GM19351 (cell line): ENCODE results near the gene RPA1.

Experiments
- ATAC-seq: cut with Tn5 transposase; IDR thresholded peaks from one replicate; pipeline ENCODE4 v1.9.1; 2021; ENCODE audit warnings: mild to moderate bottlenecking, moderate library complexity; ENCODE audit not compliant: unreplicated experiment

The RPA1 gene

GRCh38 chr17:1939981-1940809 is 110.4 kb downstream of the RPA1 start:
- no peak for ATAC-seq

DNA sequence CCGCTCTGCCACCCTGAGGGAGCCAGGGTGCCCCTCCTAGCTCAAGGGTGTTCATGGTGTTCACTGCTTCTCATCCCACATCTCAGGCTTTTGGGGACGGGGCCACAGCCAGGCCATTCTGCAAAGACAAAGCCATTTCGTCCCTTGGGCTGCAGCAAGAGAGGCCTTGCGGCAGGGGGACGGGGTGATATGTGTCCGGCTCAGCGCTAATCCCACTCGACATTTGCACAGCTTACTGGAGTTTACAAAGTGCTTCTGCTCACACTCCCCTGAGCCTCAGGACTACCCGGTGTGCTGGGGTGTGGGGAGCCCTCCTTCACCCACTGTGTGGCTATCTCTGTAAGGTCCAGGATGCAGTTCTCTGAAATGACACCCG is 111.0 kb downstream of the RPA1 start:
- ATAC-seq: no peak

DNA sequence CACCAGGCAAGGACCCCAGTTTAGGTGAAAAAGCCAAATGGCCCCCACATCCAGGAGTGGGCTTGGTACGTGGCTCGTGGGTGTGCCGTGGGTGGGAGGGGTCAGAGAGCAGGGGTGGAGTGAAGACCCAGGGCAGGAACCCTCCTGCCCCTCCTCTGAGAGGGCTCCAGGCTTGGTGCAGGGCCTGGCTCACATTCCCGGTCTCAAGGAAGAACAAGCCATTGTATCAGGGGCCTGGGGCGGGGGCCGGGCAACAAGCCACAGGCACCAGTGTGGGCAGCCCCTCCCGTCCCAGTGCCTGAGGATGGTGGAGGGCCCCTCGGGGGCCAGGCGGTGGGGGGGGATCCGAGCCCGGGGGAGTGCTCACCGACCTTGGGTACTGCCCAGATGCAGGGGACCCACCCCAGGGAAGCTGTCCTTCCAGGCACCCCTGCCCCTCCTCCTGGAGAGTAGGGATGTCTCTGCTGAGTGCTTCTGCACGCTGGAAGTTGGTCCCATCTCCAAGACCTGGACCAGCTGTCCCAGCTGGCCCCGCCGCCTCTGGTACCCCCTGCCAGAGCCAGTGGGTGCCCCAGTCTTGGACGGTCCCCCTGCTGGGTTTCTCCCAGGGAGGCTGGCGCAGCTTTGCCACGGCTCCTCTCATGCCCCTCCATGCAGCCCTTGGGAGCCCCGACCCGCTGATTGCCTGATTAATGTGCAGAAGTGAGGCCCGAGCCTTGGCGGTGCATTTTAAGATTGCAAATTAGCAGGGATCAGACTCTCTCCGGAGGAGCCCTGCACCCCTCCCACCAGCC is 111.7 kb downstream of the RPA1 start:
- no peak for ATAC-seq

DNA sequence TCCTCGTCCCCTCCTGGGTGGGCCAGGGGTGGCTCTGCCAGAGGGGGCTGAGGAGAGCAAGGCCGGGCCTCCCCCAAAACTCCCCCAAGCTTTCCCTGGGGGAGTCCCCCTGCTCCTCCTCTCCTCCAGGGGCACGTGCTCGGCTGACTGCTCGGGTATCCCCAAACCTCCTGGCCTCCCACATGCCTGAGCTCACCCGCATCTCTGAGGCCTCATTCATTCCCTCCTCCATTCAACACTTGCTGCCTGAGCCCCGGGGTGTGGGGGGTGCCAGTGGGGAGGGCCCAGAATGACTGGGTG is 112.2 kb downstream of the RPA1 start:
- no peak for ATAC-seq

GRCh38 chr17:1942666-1943435 is 113.0 kb downstream of the RPA1 start:
- ATAC-seq: no peak

GRCh38 chr17:1943436-1943831 is 113.6 kb downstream of the RPA1 start:
- ATAC-seq: no peak

- ATAC-seq: no peak
These were observed 115.8 kb downstream of the RPA1 start for GRCh38 chr17:1945621-1946020.

DNA sequence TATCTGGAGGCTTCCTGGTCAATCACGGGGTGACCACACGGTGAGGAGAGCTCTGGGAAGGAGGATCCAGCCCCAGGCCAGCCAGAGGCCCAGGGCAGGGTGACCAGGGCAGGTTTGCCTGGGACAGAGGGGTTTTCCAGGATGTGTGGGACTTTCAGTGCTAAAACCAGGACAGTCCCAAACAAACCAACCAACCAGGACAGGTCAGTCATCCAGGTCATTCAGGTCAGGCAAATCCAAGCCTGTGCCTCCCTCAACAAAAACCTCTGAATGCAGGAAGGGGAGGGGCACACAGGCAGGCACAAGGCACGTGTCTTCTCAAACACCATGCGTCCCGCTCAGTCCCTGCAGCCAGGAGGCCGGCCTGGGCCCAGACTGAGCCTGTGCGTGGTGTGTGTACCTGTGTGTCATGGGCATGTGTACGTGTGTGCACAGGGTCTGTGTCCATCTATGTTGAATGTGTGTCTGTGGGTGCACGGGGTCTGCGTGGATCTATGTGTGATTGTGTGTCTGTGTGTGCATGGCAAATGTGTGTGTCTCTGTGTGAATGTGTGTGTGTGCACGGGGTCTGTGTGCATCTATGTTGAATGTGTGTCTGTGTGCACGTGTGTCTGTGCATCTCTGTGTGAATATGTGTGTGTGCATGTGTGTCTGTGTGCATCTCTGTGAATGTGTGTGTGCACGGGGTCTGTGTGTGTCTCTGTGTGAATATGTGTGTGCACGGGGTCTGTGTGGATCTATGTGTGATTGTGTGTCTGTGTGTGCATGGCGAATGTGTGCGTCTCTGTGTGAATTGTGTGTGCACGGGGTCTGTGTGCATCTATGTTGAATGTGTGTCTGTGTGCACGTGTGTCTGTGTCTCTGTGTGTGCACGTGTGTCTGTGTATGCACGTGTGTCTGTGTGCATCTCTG is 116.5 kb downstream of the RPA1 start:
- ATAC-seq: no peak

GRCh38 chr17:1947229-1947742 is 117.5 kb downstream of the RPA1 start:
- ATAC-seq: no peak

DNA sequence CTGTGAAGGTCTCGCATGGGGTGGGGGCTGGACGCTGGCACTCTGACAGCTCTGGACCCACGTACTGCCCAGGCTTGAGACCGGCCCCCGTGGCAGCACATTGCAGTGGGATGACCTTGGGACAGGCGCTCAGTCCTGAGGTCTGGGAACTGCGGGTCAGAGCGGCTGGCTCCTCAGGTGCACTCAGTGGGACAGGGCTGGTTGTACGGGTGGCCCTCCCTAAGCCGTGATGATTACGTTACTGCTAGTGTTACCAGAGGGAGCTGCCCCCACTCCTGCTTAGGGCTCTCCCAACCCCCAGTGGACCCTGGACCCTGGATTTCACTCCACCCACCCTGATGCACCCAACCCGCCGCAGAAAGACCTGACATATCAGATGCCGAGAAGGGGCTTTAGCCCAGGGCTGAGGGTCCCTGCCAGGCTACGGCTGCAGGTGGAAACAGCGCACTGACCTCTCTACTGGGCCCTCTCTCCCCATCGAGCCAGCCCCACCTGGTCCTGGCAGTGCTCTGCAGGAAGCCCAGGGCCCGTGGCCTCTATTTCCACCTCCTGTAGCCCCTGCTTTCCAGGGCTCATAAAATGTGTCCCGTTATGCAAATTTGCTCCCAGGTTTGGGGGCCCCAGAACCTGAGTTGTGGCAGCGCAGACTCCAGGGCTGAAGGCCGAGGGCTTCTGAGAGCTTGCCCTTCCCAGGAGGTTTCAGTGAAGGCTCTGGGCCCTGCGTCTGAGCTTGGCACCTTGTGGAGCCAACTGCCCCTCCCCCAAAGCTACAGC is 118.1 kb downstream of the RPA1 start:
- no peak for ATAC-seq

DNA sequence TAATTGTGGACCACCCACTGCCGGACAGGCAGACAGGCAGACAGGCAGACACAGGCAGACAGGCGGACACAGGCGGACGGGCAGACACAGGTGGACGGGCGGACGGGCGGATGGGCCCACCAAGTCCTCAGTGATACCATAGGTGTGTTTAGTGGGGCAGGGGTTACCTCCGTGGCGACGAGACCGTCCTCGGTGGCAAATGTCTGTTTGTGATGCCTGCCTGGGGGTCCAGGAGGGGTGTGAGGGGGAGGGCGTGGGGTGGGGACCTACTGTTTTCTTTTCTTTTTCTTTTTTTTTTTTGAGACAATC is 118.7 kb downstream of the RPA1 start:
- ATAC-seq: no peak
